ENCODE data around the gene MGLL. TPM values are rescaled to one million over a fixed set of nuclear protein-coding genes. Genes with fewer than 3 reads are reported as not detected.

Gene MGLL
- total and polyA plus RNA-seq, 4 donors, result 67.0 to 182 (median 78.2) TPM

GRCh38 chr3:127712461-127712860, 109.9 kb downstream of the MGLL start:
- DNase-seq, result no peak
- H3K27ac ChIP-seq (ENCODE audit: low read depth in 1 of 2, low read length in 1 of 2), result no peak overlapping the region
- H3K27me3 ChIP-seq (ENCODE audit: control insufficient read depth in 3 of 3, insufficient read depth in 3 of 3, low read length in 2 of 3), result no peaks in the 10 kb centered on the region
- no peaks in the 10 kb centered on the region for H3K9me3 ChIP-seq (ENCODE audit: control insufficient read depth in 4 of 4, insufficient read depth in 3 of 4, low read length in 3 of 4)
- H3K4me3 ChIP-seq, result no peak overlapping the region
- ATAC-seq (ENCODE audit: insufficient read depth, low FRiP score), result no peak
- H3K4me1 ChIP-seq (ENCODE audit: control insufficient read depth in 5 of 5, insufficient read depth in 5 of 5, low read length in 5 of 5), result peaks cover 4 to 47% (median 16%) of the 10 kb centered on the region in 5 donors
- H3K36me3 ChIP-seq (ENCODE audit: control insufficient read depth in 4 of 4, insufficient read depth in 4 of 4, low read length in 4 of 4), result peaks cover 0 to 4% (median 0%) of the 10 kb centered on the region in 4 donors
- no peak overlapping the region for H3K9ac ChIP-seq (ENCODE audit: insufficient read depth in 1 of 2, low read length in 2 of 2)
- 76 to 89% methylated on average over 9 of the region's 9 CpGs for WGBS, 2 donors
- no peak for TF ChIP-seq CTCF (IDR thresholded peaks at IDR 0.05; ENCODE audit: control extremely low read depth, extremely low read depth)

- no peak overlapping the region for H3K4me3 ChIP-seq
- no peak for TF ChIP-seq CTCF (IDR thresholded peaks at IDR 0.05; ENCODE audit: control extremely low read depth, extremely low read depth)
- H3K9me3 ChIP-seq (ENCODE audit: control insufficient read depth in 4 of 4, insufficient read depth in 3 of 4, low read length in 3 of 4), result no peaks in the 10 kb centered on the region
- peaks cover 0 to 4% (median 0%) of the 10 kb centered on the region in 4 donors for H3K36me3 ChIP-seq (ENCODE audit: control insufficient read depth in 4 of 4, insufficient read depth in 4 of 4, low read length in 4 of 4)
- DNase-seq (no peak), ATAC-seq (ENCODE audit: insufficient read depth, low FRiP score) (no peak)
- peaks cover 4 to 49% (median 16%) of the 10 kb centered on the region in 5 donors for H3K4me1 ChIP-seq (ENCODE audit: control insufficient read depth in 5 of 5, insufficient read depth in 5 of 5, low read length in 5 of 5)
- H3K27me3 ChIP-seq (ENCODE audit: control insufficient read depth in 3 of 3, insufficient read depth in 3 of 3, low read length in 2 of 3), result no peaks in the 10 kb centered on the region
- no peak overlapping the region for H3K27ac ChIP-seq (ENCODE audit: low read depth in 1 of 2, low read length in 1 of 2)
- WGBS, 2 donors, result 91 to 95% methylated on average over 14 of the region's 14 CpGs
- H3K9ac ChIP-seq (ENCODE audit: insufficient read depth in 1 of 2, low read length in 2 of 2), result no peak overlapping the region
Measured at GRCh38 chr3:127711896-127712295, 110.4 kb downstream of the MGLL start.

- ATAC-seq (ENCODE audit: insufficient read depth, low FRiP score) (no peak), DNase-seq (no peak)
- H3K9ac ChIP-seq (ENCODE audit: insufficient read depth in 1 of 2, low read length in 2 of 2), result no peak overlapping the region
- H3K4me3 ChIP-seq, result no peak overlapping the region
- 85 to 88% methylated on average over 14 of the region's 14 CpGs for WGBS, 2 donors
- H3K27me3 ChIP-seq (ENCODE audit: control insufficient read depth in 3 of 3, insufficient read depth in 3 of 3, low read length in 2 of 3), result no peaks in the 10 kb centered on the region
- peaks cover 0 to 6% (median 0%) of the 10 kb centered on the region in 4 donors for H3K36me3 ChIP-seq (ENCODE audit: control insufficient read depth in 4 of 4, insufficient read depth in 4 of 4, low read length in 4 of 4)
- H3K9me3 ChIP-seq (ENCODE audit: control insufficient read depth in 4 of 4, insufficient read depth in 3 of 4, low read length in 3 of 4), result no peaks in the 10 kb centered on the region
- no peak overlapping the region for H3K27ac ChIP-seq (ENCODE audit: low read depth in 1 of 2, low read length in 1 of 2)
- no peak for TF ChIP-seq CTCF (IDR thresholded peaks at IDR 0.05; ENCODE audit: control extremely low read depth, extremely low read depth)
- H3K4me1 ChIP-seq (ENCODE audit: control insufficient read depth in 5 of 5, insufficient read depth in 5 of 5, low read length in 5 of 5), result peaks cover 4 to 49% (median 16%) of the 10 kb centered on the region in 5 donors
Measured at GRCh38 chr3:127711021-127711695, 111.2 kb downstream of the MGLL start.

All from lung (tissue), 12 donors.